ENCODE data around the gene TOMM40. TPM values are rescaled to one million over a fixed set of nuclear protein-coding genes. Genes with fewer than 3 reads are reported as not detected.
A peak's percentile ranks its signal among the peaks of the same experiment; 100 is the strongest.

Gene TOMM40
- total and polyA plus RNA-seq, 2 of the 13 experiments (the other 11 are each of a cell fraction or from before 2014, with no cell fraction given), result 72.0 to 110 TPM

DNA sequence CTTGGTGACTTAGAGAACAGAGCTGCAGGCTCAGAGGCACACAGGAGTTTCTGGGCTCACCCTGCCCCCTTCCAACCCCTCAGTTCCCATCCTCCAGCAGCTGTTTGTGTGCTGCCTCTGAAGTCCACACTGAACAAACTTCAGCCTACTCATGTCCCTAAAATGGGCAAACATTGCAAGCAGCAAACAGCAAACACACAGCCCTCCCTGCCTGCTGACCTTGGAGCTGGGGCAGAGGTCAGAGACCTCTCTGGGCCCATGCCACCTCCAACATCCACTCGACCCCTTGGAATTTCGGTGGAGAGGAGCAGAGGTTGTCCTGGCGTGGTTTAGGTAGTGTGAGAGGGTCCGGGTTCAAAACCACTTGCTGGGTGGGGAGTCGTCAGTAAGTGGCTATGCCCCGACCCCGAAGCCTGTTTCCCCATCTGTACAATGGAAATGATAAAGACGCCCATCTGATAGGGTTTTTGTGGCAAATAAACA, 33.2 kb downstream of the TOMM40 start (continued):
- TF ChIP-seq, protein P1, sequence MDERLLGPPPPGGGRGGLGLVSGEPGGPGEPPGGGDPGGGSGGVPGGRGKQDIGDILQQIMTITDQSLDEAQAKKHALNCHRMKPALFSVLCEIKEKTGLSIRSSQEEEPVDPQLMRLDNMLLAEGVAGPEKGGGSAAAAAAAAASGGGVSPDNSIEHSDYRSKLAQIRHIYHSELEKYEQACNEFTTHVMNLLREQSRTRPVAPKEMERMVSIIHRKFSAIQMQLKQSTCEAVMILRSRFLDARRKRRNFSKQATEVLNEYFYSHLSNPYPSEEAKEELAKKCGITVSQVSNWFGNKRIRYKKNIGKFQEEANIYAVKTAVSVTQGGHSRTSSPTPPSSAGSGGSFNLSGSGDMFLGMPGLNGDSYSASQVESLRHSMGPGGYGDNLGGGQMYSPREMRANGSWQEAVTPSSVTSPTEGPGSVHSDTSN (CRISPR knock-in tag; IDR thresholded peaks at IDR 0.05), result no peak
- TF ChIP-seq, protein P2, sequence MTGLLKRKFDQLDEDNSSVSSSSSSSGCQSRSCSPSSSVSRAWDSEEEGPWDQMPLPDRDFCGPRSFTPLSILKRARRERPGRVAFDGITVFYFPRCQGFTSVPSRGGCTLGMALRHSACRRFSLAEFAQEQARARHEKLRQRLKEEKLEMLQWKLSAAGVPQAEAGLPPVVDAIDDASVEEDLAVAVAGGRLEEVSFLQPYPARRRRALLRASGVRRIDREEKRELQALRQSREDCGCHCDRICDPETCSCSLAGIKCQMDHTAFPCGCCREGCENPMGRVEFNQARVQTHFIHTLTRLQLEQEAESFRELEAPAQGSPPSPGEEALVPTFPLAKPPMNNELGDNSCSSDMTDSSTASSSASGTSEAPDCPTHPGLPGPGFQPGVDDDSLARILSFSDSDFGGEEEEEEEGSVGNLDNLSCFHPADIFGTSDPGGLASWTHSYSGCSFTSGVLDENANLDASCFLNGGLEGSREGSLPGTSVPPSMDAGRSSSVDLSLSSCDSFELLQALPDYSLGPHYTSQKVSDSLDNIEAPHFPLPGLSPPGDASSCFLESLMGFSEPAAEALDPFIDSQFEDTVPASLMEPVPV (CRISPR knock-in tag; IDR thresholded peaks at IDR 0.05), result peak; percentile 86
- TF ChIP-seq NR1H2 (CRISPR knock-in tag; IDR thresholded peaks at IDR 0.05; ENCODE audit: borderline replicate concordance, low read depth), result peak; percentile 99
- no peak for TF ChIP-seq ZNF563 (CRISPR knock-in tag; IDR thresholded peaks at IDR 0.05)
- TF ChIP-seq MEF2D (CRISPR knock-in tag; IDR thresholded peaks at IDR 0.05), result peak; percentile 94
- no peak for TF ChIP-seq ATRX (CRISPR knock-in tag; IDR thresholded peaks at IDR 0.05; ENCODE audit: borderline replicate concordance)
- TF ChIP-seq, protein P3, sequence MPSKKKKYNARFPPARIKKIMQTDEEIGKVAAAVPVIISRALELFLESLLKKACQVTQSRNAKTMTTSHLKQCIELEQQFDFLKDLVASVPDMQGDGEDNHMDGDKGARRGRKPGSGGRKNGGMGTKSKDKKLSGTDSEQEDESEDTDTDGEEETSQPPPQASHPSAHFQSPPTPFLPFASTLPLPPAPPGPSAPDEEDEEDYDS (CRISPR knock-in tag; IDR thresholded peaks at IDR 0.05), result peak; percentile 77
- TF ChIP-seq, protein P4, sequence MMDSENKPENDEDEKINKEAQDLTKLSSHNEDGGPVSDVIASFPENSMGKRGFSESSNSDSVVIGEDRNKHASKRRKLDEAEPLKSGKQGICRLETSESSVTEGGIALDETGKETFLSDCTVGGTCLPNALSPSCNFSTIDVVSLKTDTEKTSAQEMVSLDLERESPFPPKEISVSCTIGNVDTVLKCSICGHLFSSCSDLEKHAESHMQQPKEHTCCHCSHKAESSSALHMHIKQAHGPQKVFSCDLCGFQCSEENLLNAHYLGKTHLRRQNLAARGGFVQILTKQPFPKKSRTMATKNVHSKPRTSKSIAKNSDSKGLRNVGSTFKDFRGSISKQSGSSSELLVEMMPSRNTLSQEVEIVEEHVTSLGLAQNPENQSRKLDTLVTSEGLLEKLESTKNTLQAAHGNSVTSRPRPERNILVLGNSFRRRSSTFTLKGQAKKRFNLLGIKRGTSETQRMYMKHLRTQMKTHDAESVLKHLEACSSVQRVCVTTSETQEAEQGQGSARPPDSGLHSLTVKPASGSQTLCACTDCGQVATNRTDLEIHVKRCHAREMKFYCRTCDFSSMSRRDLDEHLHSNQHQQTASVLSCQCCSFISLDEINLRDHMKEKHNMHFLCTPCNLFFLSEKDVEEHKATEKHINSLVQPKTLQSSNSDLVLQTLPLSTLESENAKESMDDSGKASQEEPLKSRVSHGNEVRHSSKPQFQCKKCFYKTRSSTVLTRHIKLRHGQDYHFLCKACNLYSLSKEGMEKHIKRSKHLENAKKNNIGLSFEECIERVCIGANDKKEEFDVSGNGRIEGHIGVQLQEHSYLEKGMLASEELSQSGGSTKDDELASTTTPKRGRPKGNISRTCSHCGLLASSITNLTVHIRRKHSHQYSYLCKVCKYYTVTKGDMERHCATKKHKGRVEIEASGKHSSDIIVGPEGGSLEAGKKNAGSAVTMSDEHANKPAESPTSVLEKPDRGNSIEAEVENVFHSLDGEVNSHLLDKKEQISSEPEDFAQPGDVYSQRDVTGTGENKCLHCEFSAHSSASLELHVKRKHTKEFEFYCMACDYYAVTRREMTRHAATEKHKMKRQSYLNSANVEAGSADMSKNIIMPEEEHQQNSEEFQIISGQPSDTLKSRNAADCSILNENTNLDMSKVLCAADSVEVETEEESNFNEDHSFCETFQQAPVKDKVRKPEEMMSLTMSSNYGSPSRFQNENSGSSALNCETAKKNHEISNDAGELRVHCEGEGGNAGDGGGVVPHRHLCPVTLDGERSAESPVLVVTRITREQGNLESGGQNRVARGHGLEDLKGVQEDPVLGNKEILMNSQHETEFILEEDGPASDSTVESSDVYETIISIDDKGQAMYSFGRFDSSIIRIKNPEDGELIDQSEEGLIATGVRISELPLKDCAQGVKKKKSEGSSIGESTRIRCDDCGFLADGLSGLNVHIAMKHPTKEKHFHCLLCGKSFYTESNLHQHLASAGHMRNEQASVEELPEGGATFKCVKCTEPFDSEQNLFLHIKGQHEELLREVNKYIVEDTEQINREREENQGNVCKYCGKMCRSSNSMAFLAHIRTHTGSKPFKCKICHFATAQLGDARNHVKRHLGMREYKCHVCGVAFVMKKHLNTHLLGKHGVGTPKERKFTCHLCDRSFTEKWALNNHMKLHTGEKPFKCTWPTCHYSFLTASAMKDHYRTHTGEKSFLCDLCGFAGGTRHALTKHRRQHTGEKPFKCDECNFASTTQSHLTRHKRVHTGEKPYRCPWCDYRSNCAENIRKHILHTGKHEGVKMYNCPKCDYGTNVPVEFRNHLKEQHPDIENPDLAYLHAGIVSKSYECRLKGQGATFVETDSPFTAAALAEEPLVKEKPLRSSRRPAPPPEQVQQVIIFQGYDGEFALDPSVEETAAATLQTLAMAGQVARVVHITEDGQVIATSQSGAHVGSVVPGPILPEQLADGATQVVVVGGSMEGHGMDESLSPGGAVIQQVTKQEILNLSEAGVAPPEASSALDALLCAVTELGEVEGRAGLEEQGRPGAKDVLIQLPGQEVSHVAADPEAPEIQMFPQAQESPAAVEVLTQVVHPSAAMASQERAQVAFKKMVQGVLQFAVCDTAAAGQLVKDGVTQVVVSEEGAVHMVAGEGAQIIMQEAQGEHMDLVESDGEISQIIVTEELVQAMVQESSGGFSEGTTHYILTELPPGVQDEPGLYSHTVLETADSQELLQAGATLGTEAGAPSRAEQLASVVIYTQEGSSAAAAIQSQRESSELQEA (CRISPR knock-in tag; IDR thresholded peaks at IDR 0.05; ENCODE audit: not compliant biosample characterization), result no peak
- TF ChIP-seq, protein P5, sequence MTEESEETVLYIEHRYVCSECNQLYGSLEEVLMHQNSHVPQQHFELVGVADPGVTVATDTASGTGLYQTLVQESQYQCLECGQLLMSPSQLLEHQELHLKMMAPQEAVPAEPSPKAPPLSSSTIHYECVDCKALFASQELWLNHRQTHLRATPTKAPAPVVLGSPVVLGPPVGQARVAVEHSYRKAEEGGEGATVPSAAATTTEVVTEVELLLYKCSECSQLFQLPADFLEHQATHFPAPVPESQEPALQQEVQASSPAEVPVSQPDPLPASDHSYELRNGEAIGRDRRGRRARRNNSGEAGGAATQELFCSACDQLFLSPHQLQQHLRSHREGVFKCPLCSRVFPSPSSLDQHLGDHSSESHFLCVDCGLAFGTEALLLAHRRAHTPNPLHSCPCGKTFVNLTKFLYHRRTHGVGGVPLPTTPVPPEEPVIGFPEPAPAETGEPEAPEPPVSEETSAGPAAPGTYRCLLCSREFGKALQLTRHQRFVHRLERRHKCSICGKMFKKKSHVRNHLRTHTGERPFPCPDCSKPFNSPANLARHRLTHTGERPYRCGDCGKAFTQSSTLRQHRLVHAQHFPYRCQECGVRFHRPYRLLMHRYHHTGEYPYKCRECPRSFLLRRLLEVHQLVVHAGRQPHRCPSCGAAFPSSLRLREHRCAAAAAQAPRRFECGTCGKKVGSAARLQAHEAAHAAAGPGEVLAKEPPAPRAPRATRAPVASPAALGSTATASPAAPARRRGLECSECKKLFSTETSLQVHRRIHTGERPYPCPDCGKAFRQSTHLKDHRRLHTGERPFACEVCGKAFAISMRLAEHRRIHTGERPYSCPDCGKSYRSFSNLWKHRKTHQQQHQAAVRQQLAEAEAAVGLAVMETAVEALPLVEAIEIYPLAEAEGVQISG (CRISPR knock-in tag; IDR thresholded peaks at IDR 0.05), result peak; percentile 85
- TF ChIP-seq ZNF569 (CRISPR knock-in tag; IDR thresholded peaks at IDR 0.05; ENCODE audit: borderline replicate concordance), result no peak

Measured in HepG2 (cell line).